ENCODE data around the gene PPM1J.
"Not testable (repeated sequence)": the region's sequence is repeated elsewhere in the genome, so short reads cannot be mapped to it uniquely, and the experiment has no call there.

The PPM1J gene

DNA sequence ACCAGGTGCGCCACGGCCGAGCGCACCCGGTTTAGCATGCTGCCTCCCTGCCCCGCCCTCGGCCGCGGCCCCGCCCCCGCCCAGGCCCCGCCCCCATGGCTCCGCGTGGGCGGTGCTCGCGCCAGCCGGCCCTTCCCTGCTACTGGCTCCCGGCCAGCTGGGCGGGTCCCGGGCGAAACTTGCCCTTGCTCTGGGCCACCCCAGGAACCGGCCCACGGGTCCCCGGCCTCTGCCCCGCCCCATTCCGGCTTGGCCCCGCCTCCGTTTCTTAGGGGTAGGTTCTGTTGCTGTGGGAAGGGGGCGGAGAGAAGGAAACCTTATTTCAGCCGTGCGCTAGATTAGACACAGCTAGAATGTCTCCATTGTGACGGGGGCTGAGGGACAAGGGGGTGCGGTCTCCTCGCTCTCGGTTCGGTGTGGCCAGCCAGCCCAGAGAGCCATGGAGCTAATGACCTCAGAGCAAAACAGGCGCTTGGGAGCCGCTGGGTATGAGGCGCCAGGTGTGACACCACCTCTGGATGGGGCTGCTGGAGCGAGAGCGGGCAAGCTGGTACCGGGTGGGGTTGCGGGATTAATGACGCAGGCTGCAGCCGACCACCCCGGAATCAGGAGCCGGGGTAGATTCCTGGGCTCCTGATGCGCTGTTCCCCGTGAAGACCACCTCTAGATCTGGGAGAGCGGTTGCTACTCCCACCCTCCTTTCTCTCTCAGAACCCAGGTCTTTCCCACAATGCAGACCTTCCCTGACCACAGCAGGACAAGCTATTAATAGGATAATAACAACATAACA lies at the start of gene PPM1J:
Gene PPM1J (minus strand): TSS at position 69 of the 790 bp plus-strand sequence. CDS start 31 bp downstream, at position 38.
- DNase-seq, result peak; percentile 90 to 91

GRCh38 chr1:112762541-112763500 lies 47.7 kb upstream of the PPM1J start:
- no peak for DNase-seq

DNA sequence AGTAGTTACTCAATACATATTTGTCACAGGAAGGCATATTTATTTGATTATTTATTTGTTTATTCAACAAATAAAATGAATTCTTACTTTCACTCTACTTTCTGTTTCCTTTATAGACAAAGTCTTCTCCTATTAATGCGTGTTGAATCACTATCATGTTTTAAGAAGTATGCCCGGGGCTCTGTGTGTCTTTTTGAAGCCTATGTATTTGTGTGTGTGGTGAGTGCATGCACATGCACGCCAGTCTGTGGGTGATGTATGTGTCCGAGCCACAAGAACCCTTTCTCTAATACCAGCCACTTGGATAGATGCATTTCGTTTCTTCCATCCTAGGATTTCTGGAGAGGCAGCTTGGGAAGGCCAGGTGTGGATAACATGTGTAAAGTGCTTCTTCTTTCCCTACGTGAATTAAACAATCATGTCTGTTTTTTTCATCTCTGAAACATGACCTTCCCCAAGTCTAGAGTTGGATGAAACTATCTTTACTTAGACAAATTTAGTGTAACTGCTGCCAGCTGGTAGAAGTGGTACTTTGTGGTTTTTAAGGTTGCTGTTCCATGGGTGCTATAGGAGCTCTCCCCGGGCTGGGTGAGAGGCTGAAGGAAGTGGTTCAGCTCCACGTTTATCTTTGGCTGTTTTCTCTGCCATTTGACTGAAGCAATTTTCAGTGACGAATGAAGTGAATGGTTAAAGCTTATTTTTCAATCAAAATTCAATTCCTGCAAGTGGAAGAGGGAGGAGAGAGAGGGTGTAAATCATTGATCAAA lies 46.8 kb upstream of the PPM1J start:
- DNase-seq, result peak; percentile 21 to 56

DNA sequence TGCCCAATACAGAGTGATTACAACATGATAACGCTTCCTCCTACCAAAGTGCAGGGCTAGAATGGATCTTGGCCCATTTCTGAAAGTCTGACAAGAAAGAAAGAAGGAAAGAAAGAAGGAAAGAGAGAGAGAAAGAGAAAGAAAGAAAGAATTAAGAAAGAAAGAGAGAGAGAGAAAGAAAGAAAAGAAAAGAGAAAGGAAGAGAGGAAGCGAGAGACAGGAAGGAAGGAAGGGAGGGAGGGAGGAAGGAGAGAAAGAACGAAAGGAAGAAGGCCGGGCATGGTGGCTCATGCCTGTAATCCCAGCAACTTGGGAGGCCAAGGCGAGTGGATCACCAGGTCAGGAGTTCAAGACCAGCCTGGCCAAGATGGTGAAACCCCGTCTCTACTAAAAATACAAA lies 44.1 kb upstream of the PPM1J start:
- no peak for DNase-seq

DNA sequence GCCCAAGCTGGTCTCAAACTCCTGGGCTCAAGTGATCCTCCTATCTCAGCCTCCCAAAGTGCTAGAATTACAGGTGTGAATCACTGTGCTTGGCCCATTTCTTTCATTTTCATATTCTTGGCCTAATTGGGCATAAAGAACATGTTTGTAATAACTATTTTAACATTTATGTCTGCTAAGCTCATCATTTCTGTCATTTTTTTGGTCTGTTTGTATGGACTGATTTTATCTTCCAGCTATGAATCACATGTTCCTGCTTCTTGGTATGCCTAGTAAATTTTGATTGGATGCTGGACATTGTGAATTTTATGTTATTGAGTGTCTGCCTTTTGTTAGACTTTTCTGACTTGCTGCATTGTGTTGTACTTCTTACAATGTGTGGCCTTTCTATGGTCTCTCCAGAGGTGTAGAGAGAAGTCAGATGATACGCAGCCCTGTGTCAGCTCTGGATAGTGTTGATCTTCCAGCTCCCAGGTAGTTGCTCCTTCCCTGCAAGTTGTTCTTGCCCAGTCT lies 39.0 kb upstream of the PPM1J start:
- no peak for DNase-seq

DNA sequence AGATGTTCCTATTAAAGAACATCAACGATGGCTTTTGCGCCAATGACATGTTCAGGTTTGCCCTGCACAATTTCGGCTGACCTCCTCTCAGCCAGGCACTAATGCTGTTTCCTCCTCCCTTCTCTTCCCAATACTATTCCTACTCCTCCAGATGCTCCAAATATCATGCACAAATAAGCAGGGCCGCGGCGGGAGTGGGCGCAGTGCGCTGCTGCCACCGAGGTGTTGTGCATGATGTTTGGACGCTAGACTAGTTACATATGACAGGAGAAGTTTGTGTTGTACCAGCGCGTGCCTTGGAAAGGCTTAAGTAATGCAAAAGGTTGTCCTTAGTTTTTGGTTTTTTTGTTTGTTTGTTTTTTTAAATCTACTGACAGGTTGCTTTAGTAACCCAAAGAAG lies 33.3 kb upstream of the PPM1J start:
- DNase-seq, result no peak

DNA sequence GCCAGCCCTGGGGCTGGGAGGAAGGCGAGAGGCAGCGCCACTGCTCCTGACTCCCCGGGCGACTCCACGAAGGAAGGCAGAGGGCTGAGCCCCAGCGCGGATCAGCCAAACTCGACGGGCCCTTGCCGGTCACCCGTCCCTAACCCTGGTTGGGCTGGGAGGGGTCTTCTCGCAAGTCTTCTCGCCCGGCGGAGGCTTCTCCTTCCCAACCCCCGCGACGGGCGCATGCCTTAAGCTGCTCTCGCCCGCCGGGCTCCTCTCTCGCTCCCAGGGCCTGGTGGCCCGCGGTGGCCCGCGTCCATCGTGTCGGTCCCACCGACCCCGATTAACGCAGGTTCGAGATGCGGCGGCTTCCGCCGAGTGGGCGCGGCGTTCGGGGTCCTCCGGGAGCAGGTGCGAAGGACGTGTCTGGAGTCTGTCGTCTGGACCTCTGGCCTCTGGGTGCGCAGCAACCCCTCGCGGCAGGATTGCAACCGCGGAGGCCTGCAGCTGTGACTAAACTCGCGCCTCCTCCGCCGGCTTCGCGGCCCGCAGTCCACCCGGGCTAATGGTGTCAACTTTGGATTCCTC lies 29.0 kb upstream of the PPM1J start:
- no peak for DNase-seq

DNA sequence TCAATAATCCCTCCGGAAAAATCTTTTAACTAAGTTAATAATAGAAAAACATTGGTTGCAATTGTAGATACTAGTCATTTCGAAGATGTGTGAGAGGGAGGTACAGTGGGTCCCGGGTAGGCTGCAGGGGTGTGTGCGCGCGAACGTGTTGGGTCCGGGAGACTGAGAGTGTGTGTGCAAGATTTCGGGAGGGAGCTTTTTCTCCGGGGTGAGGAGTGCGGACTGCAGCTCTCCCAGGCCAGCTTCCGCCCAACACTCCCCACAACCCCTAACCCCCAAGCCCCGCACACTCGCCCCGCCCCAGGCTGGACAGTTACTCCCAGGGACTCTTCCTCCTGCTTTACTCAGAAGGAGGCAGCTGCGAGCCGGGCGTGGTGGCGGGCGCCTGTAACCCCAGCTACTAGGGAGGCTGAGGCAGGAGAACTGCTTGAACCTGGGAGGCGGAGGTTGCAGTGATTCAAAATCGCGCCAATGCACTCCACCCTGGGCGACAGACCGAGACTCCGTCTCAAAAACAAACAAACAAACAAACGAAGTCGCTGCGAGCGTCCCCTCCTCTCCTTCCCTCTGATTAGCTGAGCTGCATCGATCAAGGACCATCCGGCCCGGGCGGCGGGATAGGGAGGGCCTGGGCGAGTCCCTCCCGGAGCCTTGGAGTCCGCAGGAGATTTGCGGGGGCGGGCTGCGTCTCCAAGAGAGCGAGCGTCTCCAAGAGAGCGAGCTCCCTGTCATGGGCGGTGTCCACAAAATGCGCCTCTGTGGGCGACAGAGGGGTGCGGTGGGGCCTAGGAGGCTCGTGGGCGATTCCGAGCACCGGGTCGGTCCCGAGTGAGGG lies 28.3 kb upstream of the PPM1J start:
- no peak for DNase-seq

DNA sequence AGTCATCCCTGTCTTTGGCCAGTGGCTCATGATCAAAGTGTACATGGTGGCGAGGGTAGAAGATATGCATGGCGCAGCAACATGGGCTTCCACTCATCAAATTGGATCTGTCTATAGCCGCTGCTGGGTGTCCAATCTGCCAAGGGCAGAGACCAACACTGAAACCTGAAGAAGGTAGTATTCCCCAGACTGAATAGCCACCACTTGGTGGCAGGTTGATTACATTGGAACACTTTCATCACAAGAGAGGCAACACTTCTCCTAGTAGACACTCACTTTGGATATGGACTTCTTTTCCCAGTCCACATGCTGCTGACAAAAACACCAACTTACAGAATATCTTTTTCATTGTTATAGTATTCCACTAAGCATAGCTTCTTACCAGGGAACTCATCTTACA lies 22.4 kb upstream of the PPM1J start:
- no peak for DNase-seq

GRCh38 chr1:112735752-112736151 lies 20.6 kb upstream of the PPM1J start:
- DNase-seq, result no peak

DNA sequence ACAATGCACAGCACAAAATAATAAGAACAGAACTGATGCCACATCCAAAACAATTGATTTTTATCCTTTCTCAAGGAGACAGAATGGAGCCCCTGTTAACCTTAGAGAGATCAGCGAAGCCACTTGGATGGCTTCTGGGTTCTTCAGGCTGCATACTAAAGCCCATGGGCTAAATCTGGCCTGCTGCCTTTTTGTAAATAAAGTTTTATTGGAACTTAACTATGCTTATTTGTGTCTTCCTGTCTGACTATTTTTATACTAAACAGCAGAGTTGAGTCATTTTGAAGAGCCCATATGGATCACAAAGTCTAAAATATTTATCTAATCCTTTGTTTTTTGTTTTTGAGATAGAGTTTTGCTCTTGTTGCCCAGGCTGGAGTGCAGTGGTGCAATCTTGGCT lies 16.3 kb upstream of the PPM1J start:
- no peak for DNase-seq

DNA sequence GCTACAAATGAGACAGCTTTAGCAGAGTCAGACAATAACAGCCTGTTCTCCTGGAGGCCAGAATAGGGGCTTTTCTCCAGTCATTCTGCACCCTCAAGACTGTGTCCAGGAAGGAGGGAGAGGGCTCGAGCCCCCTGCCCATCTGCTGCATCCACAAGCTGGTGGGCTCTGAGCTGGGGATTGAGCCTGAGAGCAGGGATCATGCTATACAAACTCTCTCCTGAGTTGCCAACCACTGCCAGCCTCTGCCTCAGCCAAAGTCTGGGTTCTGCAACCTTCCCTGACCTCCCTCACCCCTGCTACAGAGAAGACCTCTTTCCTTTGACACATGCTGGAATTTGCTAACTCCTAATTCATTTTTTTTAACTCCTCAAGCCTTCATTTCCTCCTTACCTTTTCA lies 14.8 kb upstream of the PPM1J start:
- no peak for DNase-seq

- not testable (repeated sequence) for DNase-seq
Measured at GRCh38 chr1:112729011-112729410, 13.9 kb upstream of the PPM1J start.

DNA sequence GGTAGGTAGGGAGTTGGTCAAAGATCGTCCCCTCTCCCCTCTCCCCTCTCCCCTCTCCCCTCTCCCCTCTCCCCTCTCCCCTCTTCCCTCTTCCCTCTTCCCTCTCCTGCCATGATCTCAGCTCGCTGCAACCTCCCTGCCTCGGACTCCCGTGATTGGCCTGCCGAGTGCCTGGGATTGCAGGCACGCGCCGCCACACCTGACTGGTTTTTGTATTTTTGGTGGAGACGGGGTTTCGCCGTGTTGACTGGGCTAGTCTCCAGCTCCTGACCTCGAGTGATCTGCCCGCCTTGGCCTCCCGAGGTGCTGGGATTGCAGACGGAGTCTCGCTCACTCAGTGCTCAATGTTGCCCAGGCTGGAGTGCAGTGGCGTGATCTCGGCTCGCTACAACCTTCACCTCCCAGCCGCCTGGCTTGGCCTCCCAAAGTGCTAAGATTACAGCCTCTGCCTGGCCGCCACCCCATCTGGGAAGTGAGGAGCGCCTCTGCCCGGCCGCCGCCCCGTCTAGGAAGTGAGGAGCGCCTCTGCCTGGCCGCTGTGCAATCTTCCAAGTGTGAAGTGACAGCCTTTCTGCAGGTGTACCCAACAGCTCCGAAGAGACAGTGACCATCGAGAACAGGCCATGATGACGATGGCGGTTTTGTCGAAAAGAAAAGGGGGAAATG lies 13.3 kb upstream of the PPM1J start:
- DNase-seq, result not testable (repeated sequence)

DNA sequence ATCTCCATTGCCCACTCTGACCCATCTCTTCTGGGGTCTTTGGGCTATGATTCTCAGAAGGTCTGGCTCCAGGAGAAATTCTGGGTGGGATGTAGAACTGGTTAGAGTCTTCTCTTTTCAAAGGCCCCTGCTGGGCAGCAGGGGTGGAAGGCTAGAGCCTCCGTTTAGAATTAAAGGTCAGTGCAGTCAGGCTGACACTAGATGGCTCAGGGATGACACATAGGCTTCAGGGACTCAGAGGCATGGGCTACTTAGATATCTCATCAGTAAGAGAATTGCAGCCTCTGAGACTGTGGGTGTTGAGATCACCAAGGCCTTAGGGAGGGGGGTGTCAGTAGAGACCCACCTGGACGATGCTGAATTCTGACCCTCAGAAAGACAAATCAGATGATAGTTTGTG lies 12.6 kb upstream of the PPM1J start:
- no peak for DNase-seq

DNA sequence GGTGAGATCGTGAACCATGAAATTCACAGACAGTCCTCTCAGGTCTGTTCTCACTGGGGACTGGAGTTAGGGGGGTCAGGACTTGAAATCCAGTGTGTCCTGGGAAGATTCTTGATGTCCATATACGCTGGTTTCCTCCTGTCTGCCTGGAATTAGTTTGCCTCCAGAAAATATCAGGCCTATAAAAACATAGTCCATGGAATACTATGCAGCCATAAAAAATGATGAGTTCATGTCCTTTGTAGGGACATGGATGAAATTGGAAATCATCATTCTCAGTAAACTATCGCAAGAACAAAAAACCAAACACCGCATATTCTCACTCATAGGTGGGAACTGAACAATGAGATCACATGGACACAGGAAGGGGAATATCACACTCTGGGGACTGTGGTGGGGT lies 9.1 kb upstream of the PPM1J start:
- DNase-seq, result not testable (repeated sequence)

- DNase-seq, result no peak
Measured at GRCh38 chr1:112723511-112723839, 8.3 kb upstream of the PPM1J start.

DNA sequence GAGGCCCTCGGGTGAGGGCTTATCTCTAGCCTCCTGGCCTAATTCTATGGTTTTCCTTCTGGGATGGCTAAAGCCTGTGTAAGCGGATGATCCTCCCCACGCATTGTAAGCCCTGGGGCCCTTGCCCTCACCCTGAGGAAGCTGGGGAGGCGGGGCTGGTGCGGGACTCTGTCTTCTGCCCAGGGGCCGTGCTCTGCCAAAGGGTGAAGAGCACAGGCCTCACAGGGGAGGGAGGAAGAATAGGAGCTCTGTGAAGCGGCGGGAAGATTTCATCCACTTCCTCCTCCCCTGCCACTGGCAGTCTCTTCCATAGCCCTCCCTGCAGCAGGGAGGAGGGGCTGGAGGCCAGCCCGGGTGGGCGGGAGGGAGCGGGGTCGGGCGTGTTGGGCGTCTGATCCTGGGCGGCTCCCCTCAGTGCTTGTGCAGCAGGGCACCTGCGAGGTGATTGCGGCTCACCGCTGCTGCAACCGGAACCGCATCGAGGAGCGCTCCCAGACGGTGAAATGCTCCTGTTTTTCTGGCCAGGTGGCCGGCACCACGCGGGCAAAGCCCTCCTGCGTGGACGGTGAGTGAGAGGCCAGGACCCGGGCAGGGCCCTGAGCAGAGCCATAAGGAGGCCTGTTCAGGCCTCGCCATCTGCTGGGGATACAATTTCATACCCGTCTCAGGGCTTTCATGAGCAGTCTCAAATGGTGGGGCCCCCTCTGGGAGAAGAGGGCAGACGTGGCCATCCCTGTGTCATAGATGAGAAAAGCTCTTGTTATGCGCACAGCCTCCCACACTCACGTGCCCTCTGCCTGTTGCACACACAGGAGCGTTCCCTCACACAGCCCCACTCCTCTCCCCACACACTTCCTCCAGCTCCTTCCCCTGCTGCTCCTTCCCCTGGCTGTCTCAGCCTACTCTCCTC lies 7.7 kb upstream of the PPM1J start:
- peak; percentile 69 to 79 for DNase-seq

- no peak for DNase-seq
Measured at GRCh38 chr1:112721966-112722524, 6.9 kb upstream of the PPM1J start.

DNA sequence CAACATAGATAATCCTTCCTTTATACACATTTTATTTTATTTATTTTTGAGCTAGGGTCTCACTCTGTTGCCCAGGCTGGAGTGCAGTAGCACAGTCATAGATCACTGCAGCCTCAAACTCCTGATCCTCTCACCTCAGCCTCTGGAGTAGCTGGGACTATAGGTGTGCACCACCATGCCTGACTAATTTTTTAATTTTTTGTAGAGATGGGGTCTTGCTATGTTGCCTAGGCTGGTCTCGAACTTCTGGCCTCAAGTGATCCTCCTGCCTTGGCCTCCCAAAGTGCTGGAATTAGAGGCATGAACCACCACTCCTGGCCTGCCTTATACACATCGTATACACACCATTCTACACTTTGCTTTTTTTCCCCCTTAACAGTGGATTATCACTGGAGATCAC lies 6.2 kb upstream of the PPM1J start:
- DNase-seq, result not testable (repeated sequence)
